Mammary epithelial cell (primary cell): ENCODE results near the gene TBC1D28.
"Not testable (repeated sequence)": the region's sequence is repeated elsewhere in the genome, so short reads cannot be mapped to it uniquely, and the experiment has no call there.

Experiments
- EZH2 ChIP-seq: IDR thresholded peaks from 2 replicates; pipeline ENCODE4 v1.6.1; 2012; ENCODE audit warnings: low read length, inconsistent platforms, borderline replicate concordance
- TF ChIP-seq, protein P1 (sequence below), 2 donors: IDR thresholded peaks in 1 of 2; conservative IDR thresholded peaks in 1 of 2; 2 replicates each; pipeline ENCODE4 v1.5.1; 2011 to 2012; ENCODE audit warnings: inconsistent platforms in 2 of 2, low read length in 2 of 2, mild to moderate bottlenecking in 2 of 2, control low read depth in 1 of 2, low read depth in 1 of 2; ENCODE audit not compliant: insufficient read depth in 1 of 2; ENCODE audit errors: extremely low read depth in 1 of 2

DNA sequence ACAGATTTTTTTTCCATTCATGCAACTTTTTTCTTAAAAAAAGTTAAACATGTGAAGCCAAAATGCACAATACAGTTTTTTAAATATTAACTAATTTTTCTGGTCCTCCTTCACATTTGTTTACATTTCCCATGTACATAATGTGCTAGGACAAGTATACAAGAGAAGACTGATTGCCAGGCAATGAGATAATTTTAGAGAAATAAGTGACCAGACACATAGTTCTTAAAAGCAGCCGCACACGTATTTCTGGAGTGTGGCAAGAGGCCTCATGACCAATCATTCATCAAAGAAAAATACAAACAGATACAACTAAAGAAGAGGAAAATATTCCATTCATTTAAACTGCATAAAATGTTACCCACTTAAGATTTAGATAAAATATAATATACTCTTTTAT lies 22.1 kb upstream of the TBC1D28 start:
- TF ChIP-seq, protein P1, sequence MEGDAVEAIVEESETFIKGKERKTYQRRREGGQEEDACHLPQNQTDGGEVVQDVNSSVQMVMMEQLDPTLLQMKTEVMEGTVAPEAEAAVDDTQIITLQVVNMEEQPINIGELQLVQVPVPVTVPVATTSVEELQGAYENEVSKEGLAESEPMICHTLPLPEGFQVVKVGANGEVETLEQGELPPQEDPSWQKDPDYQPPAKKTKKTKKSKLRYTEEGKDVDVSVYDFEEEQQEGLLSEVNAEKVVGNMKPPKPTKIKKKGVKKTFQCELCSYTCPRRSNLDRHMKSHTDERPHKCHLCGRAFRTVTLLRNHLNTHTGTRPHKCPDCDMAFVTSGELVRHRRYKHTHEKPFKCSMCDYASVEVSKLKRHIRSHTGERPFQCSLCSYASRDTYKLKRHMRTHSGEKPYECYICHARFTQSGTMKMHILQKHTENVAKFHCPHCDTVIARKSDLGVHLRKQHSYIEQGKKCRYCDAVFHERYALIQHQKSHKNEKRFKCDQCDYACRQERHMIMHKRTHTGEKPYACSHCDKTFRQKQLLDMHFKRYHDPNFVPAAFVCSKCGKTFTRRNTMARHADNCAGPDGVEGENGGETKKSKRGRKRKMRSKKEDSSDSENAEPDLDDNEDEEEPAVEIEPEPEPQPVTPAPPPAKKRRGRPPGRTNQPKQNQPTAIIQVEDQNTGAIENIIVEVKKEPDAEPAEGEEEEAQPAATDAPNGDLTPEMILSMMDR (conservative IDR thresholded peaks at IDR 0.05 in 1 of 2, IDR thresholded peaks at IDR 0.05 in 1 of 2; ENCODE audit: extremely low read depth in 1 of 2, insufficient read depth in 1 of 2, low read depth in 1 of 2, low read length in 2 of 2), result not testable (repeated sequence)
- not testable (repeated sequence) for TF ChIP-seq EZH2
